ENCODE results near the gene BMF. TPM values are rescaled to one million over a fixed set of nuclear protein-coding genes. Genes with fewer than 3 reads are reported as not detected.

Gene BMF
- total and polyA plus RNA-seq, 8 donors, result 2.2 to 11.7 (median 5.8) TPM

- DNase-seq, result no peak
- intact Hi-C loops (cut with DNase I; ENCODE audit: low total_unique reads), result no loop called here
- peaks cover 27 to 64% (median 48%) of the 10 kb centered on the region in 4 donors for H3K4me1 ChIP-seq
These were observed 38.0 kb downstream of the BMF start for GRCh38 chr15:40070608-40071218.

GRCh38 chr15:40070166-40070557 lies 38.5 kb downstream of the BMF start:
- no peak for DNase-seq
- no peaks in the 10 kb centered on the region for H3K27me3 ChIP-seq
- H3K9me3 ChIP-seq, result no peaks in the 10 kb centered on the region
- intact Hi-C loops (cut with DNase I; ENCODE audit: low total_unique reads), result no loop called here
- 44 to 70% (median 50%) methylated on average over 2 to 5 of the region's 5 CpGs for WGBS, 5 donors
- no peak overlapping the region for H3K4me3 ChIP-seq
- H3K4me1 ChIP-seq, result peaks cover 24 to 64% (median 42%) of the 10 kb centered on the region in 4 donors
- no peak for TF ChIP-seq POLR2A (IDR thresholded peaks at IDR 0.05)
- TF ChIP-seq EP300 (IDR thresholded peaks at IDR 0.05), result no peak
- TF ChIP-seq CTCF (IDR thresholded peaks at IDR 0.05), result no peak
- TF ChIP-seq POLR2AphosphoS5 (IDR thresholded peaks at IDR 0.05), result no peak
- no peaks in the 10 kb centered on the region for H3K36me3 ChIP-seq
- peak overlapping the region in 3 of 5 donors; percentile 76 to 87 (median 84) for H3K27ac ChIP-seq

More at GRCh38 chr15:40070608-40071218, 38.0 kb downstream of the BMF start:
- Histone ChIP-seq H3K27ac (peak overlapping the region in 2 of 5 donors; percentile 84 to 87), H3K27me3 (no peaks in the 10 kb centered on the region), H3K4me3 (no peak overlapping the region), H3K9me3 (no peaks in the 10 kb centered on the region), H3K36me3 (no peaks in the 10 kb centered on the region)
- 96 to 98% (median 96%) methylated on average over 8 of the region's 8 CpGs for WGBS, 5 donors
- TF ChIP-seq POLR2AphosphoS5 (IDR thresholded peaks at IDR 0.05) (no peak), EP300 (IDR thresholded peaks at IDR 0.05) (no peak), POLR2A (IDR thresholded peaks at IDR 0.05) (no peak), CTCF (IDR thresholded peaks at IDR 0.05) (no peak)

GRCh38 chr15:40069178-40070165 lies 39.2 kb downstream of the BMF start:
- H3K27me3 ChIP-seq, result no peaks in the 10 kb centered on the region
- H3K4me1 ChIP-seq, result peaks cover 19 to 61% (median 40%) of the 10 kb centered on the region in 4 donors
- H3K4me3 ChIP-seq, result no peak overlapping the region
- peak; percentile 95 to 99 for DNase-seq
- 26 to 33% (median 27%) methylated on average over 18 to 32 of the region's 32 CpGs for WGBS, 5 donors
- peak overlapping the region; percentile 75 to 87 (median 80) for H3K27ac ChIP-seq
- TF ChIP-seq EP300 (IDR thresholded peaks at IDR 0.05) (no peak), POLR2AphosphoS5 (IDR thresholded peaks at IDR 0.05) (peak; percentile 69 to 92 (median 77)), CTCF (IDR thresholded peaks at IDR 0.05) (no peak), POLR2A (IDR thresholded peaks at IDR 0.05) (no peak)
- intact Hi-C loops (cut with DNase I; ENCODE audit: low total_unique reads), result no loop called here
- H3K9me3 ChIP-seq, result no peaks in the 10 kb centered on the region
- no peaks in the 10 kb centered on the region for H3K36me3 ChIP-seq

GRCh38 chr15:40067921-40068624 lies 40.6 kb downstream of the BMF start:
- H3K4me3 ChIP-seq, result no peak overlapping the region
- TF ChIP-seq CTCF (IDR thresholded peaks at IDR 0.05) (no peak), EP300 (IDR thresholded peaks at IDR 0.05) (no peak), POLR2A (IDR thresholded peaks at IDR 0.05) (no peak), POLR2AphosphoS5 (IDR thresholded peaks at IDR 0.05) (no peak)
- intact Hi-C loops (cut with DNase I; ENCODE audit: low total_unique reads), result no loop called here
- H3K27me3 ChIP-seq, result no peaks in the 10 kb centered on the region
- peaks cover 19 to 60% (median 40%) of the 10 kb centered on the region in 4 donors for H3K4me1 ChIP-seq
- 47 to 67% (median 53%) methylated on average over 6 of the region's 6 CpGs for WGBS, 5 donors
- no peaks in the 10 kb centered on the region for H3K36me3 ChIP-seq
- no peaks in the 10 kb centered on the region for H3K9me3 ChIP-seq
- H3K27ac ChIP-seq, result no peak overlapping the region
- DNase-seq, result no peak
